Non-pigmented ciliary epithelial cell (primary cell): Measurements from ENCODE around the gene A3GALT2.
"Not testable (repeated sequence)": the region's sequence is repeated elsewhere in the genome, so short reads cannot be mapped to it uniquely, and the experiment has no call there.

Experiments used
- DNase-seq: peaks from one replicate; pipeline ENCODE4 v3.0.0-alpha.2; 2010; ENCODE audit warnings: low read depth

A3GALT2 gene

GRCh38 chr1:33292726-33293340 lies 28.1 kb downstream of the A3GALT2 start:
- no peak for DNase-seq

DNA sequence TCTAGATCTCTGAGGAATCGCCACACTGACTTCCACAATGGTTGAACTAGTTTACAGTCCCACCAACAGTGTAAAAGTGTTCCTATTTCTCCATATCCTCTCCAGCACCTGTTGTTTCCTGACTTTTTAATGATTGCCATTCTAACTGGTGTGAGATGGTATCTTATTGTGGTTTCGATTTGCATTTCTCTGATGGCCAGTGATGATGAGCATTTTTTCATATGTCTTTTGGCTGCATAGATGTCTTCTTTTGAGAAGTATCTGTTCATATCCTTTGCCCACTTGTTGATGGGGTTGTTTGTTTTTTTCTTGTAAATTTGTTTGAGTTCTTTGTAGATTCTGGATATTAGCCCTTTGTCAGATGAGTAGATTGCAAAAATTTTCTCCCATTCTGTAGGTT lies 30.3 kb downstream of the A3GALT2 start:
- not testable (repeated sequence) for DNase-seq

DNA sequence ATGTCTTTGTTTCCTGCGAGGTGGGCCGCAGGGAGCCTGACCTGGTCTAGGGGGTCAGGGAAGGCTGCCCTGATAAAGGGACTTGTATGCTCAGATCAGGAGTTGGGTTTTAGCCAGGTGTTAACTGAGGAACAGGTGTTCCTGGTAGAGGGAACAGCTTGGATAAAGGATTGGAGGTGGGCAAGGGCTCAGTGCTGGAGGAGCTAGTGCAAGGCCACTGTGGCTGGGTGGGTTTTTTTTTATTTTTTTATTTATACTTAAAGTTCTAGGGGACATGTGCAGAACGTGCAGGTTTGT lies 31.1 kb downstream of the A3GALT2 start:
- DNase-seq = no peak

DNA sequence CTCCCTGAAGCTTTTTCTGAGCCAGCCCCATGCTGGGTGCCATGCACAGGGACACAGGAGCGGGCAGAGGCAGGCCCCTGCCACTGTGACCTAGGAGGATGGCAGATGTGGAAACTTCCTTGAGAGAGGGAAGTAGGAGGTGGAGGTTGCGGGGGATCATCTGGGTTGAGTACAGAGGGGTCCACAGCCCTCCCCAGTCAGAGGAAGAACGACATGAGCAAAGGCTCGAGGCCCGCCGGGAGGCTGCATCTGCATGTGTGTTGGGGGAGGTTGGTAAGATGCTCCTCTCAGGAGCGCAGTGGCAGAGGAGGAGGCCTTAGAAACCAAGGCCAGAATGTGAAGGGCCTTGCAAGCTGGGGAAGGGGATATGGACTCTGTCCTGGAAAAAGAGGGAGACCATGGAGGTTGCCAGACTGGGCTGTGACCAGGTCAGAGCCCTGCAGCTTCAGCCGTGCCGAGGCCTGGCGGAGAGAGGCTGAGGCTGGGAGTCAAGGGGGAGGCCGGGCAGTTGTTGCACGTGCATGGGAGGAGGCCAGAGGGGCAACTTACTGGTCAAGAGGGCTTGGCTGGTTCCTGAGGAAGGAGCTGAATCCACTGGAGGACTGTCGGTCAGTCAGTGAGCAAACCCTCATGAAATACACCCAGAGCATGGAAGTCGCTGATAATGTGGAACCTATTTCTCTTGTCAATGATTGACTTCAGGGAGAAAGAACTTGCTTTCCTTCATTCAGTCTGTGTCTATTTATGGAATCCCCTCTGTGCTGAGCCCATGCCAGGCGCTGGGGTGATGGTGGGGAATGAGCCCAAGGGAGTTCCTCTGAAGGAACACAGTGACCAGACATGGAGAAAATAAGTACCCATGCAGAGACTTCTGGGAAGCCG lies 31.7 kb downstream of the A3GALT2 start:
- no peak for DNase-seq

DNA sequence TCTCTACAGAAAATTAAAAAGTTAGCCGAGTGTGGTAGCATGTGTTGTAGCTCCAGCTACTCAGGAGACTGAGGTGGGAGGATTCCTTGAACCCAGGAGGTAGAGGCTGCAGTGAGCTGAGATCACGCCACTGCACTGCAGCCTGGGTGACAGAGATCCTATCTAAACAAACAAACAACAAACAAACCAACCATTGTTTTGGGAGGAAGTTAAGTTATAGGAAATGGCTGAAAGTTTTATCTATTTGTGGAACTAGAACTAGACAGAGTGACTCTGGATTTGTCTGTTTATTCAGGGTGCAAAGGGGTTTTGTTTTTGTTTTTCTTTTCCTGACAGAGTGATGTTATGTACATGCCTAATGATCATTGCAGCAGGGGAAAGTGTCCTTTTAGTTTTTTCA lies 33.6 kb downstream of the A3GALT2 start:
- DNase-seq = no peak

DNA sequence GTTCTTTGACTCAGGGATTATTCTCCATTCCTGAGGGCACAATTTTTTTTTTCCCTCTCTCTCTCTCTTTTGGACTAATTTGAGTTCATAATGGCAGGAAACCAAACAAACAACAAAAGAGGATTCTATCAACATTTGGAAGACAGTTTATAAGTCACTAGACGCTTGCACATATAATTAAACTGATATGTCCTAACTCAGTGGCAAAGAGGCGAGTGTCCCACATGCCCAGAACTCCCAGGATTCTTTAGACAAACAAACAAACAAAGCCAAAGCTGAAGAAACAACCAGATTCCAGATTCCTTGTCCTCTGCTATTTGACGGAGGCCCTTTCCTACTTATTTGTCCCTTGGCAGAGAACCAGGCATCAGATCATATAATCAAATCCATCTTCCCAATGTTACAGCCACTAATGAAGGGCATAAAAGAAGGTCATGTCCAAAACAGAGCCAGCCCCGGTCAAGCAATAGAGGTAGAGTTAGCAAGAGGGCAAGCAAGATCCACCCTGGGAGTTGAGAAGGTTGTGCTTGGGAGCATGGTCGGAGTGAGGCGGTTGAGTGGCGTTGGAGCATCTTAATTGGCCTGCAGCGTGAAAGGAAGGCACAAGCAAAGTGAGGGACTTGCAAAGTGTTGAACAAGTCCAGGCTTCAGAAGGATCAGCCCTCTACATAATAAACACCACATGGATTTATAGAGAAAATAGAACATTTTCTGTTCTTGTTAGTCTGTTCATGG lies 34.3 kb downstream of the A3GALT2 start:
- DNase-seq = no peak

DNA sequence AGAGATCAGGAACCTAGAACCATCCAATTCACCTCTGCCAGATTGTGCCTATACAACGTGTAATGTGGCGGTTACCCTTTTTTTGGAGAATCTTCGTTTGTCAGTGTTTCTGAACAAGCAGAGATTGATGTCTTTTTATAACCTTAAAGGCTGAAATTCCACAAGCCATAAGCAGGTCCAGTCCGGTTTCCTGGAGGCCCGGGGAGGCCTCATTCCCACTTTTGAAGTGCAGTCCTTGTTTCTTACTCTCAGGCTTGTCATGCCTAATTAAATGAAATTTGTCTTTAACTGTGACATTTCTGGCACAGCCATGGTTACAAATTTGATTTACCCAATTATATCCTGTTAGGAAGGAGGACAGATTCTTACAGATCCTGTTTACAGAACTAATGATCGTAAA lies 36.8 kb downstream of the A3GALT2 start:
- no peak for DNase-seq

- DNase-seq = no peak
Observed at GRCh38 chr1:33282791-33283190, 38.1 kb downstream of the A3GALT2 start.

- DNase-seq = no peak
Observed at GRCh38 chr1:33281554-33282303, 39.2 kb downstream of the A3GALT2 start.

- no peak for DNase-seq
Observed at GRCh38 chr1:33280091-33280661, 40.7 kb downstream of the A3GALT2 start.

GRCh38 chr1:33277488-33278084 lies 43.3 kb downstream of the A3GALT2 start:
- no peak for DNase-seq

DNA sequence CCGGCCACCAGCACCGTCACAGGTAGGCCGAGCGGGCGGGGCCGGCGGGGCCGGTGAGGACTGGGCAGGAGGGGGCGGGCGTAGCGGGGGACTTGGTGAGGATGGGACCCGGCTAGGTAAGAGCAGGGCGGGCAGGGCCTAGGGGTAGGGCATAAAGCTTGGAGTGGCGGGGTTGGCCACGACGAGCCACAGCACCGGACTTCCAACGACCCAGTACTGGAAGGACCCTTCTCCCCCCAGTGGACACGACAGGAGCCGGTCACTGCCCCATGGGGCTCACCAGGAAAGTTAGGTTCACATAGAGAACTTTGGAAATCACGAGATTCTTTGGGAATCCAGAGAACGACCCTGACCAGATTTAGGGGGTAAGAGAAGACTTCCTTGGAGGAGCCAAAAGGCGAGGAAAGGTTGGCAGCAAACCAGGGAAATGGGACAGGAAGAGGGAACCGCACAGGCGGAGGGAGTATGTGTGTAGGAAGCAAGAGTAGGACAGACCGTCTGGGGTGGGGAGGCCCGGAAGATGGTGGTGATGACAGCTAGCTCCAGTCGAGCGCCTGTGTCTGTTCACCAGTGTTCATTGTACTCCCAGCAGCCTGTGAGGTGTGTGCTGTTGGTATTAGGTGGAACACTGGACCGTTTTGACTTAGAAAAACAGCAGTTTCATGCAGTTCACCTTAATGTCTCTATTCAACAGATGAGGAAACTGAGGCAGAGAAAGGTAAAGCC lies 44.2 kb downstream of the A3GALT2 start:
- no peak for DNase-seq

GRCh38 chr1:33275706-33276572 lies 45.0 kb downstream of the A3GALT2 start:
- DNase-seq = no peak

DNA sequence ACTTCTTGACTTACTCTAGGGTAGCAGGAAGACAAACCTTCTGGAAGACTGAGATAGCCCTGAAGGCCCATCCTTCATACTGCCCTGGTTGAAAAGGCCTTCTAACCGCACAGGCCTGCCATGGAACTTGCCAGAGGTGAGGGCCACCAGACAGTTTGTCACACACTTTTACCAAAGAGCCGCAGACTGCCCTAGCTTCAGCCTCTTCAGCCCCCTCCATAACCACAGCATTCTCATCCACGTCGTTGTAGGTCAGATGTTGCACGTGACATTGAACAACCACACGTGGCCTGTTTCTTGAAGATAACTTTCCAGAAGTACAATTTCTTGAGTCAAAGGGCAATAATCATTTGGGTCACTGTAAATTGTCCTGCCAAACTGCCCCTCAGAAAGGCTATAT lies 45.7 kb downstream of the A3GALT2 start:
- no peak for DNase-seq

DNA sequence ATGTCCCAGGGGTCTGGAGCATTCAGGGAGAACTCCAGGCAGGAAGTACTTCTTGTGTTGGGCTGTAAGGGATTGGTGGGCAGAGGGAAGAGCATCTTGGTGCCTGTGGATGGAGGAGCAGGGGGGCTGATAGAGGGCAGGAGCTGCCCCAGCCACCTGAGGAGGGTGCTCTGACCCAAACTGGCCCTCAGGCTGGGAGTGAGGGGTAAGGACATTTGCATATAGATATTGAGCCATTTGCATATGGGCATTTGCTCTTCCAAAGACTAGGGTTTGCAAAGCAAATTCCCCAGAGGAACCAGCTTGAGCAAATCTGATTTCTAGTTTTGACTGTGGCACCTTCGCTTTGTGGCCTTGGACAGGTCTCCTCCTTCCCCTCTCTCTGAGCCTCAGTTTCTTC lies 46.5 kb downstream of the A3GALT2 start:
- DNase-seq = no peak

DNA sequence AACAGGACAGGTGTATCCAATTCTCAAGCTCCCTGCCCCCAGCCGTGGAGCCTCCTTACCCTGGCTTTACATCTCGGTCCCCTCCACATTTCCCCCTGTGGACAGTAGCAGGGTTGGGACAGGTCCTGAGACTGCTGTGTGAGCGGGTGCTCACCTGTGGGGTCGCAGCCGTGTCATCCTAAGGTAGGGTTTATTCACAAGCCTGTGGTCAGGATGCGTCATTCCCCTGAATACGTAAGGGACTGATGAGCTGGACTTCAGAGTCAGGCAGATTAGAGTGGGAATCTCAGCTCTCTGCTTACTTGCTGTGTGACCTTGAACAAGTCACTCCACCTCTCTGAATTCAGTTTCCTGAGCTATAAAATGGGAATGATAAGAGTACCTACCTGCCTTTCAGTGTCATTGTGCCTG lies 46.9 kb downstream of the A3GALT2 start:
- no peak for DNase-seq

DNA sequence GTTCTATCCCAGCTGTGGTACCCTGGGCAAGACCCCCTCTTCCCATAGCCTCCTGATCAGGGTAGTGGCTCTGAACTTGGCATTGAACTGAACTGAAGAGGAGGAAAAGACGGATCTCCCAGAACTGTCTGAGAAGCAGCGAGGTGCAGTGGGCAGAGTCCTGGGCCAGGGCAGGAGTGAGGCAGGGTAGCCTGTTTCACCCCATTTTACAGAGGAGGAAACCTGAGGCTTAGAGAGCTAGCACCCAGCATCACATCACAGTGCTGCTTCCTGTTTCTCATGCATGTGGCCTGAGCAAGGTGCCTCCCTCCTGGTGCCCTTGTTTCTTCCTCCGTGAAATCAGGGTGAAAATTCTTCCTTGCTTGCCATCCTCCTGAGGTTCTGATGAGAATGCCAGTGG lies 47.5 kb downstream of the A3GALT2 start:
- DNase-seq = no peak

DNA sequence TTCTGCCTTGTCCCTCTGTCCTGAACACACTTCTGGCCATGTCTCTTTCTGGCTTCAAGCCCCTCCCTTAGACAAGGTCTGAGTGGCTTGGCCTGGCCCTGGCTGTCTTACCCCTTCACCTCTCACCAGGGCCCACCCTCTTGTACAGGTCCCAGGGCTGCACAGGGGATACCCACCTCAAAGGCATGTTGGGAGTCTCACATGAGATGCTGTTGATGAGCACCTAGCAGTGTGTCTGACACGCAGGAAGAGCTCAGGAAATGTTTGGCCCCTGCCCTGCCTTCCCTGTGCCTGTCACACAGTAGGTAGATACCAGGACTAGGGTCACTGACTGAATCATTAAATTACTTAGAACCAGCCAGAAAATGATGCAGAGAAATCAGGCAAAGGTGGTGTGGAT lies 48.0 kb downstream of the A3GALT2 start:
- no peak for DNase-seq

GRCh38 chr1:33272509-33272908 lies 48.4 kb downstream of the A3GALT2 start:
- DNase-seq = no peak
